Coronary artery (tissue), 2 donors: ENCODE results near the gene CGAS.
"Not testable (repeated sequence)": the region's sequence is repeated elsewhere in the genome, so short reads cannot be mapped to it uniquely, and the experiment has no call there.

Experiments used
- DNase-seq: peaks from one replicate; pipeline ENCODE4 v3.0.0-alpha.2; 2017; ENCODE audit warnings: low spot score
- H3K27ac ChIP-seq, 2 donors: fragments of 200-600 bp; sonication (generic); one replicate each; pipeline ENCODE4 v1.5.1; 2016 to 2019
- H3K4me3 ChIP-seq: fragments of 200-600 bp; sonication (generic); 2 replicates; pipeline ENCODE4 v1.5.1; 2016; ENCODE audit warnings: mild to moderate bottlenecking, moderate library complexity
- TF ChIP-seq, protein P1 (sequence below): fragments of 200-600 bp; sonication (generic); IDR thresholded peaks from one replicate; pipeline ENCODE4 v1.5.1; 2019; ENCODE audit warnings: antibody characterized with exemption

CGAS gene

DNA sequence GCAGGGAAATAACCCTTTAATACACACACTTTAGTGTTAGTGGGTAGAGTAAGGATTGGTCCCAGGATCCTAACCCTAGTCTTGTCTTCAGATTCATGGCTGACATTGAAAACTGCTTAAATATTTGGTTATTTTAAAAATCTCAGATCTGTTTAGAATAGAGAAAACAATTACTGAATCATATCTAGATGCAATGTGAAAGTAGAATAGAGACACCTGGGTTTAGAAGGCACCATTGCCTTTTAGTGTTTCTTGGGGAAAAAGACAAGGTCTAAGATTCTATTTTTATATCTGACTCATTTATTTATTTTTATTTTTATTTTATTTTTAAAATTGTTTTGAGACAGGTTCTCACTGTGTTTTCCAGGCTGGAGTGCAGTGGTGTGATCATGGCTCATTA, 51.4 kb downstream of the CGAS start:
- TF ChIP-seq, protein P1, sequence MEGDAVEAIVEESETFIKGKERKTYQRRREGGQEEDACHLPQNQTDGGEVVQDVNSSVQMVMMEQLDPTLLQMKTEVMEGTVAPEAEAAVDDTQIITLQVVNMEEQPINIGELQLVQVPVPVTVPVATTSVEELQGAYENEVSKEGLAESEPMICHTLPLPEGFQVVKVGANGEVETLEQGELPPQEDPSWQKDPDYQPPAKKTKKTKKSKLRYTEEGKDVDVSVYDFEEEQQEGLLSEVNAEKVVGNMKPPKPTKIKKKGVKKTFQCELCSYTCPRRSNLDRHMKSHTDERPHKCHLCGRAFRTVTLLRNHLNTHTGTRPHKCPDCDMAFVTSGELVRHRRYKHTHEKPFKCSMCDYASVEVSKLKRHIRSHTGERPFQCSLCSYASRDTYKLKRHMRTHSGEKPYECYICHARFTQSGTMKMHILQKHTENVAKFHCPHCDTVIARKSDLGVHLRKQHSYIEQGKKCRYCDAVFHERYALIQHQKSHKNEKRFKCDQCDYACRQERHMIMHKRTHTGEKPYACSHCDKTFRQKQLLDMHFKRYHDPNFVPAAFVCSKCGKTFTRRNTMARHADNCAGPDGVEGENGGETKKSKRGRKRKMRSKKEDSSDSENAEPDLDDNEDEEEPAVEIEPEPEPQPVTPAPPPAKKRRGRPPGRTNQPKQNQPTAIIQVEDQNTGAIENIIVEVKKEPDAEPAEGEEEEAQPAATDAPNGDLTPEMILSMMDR: no peak

DNA sequence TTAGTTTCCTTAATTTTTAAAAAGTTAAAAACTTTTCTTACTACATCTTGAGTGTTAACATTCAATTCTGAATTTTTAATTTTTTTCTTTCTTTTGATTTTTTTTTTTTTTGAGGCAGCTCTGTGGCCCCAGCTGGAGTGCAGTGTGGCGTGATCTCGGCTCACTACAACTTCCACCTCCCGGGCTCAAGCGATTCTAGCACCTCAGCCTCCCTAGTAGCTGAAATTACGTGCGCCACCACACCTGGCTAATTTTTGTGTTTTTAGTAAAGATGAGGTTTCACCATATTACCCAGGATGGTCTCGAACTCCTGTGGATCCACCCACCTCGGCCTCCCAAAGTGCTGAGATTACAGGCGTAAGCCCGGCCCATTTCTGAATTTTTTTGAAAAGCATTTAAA, 56.2 kb downstream of the CGAS start:
- DNase-seq: no peak
- TF ChIP-seq, protein P1: no peak
- Histone ChIP-seq H3K4me3 (no peak overlapping the region), H3K27ac (no peak overlapping the region)

More for the DNA sequence above, 51.4 kb downstream of the CGAS start:
- no peak overlapping the region for H3K27ac ChIP-seq
- DNase-seq: no peak
- no peak overlapping the region for H3K4me3 ChIP-seq

DNA sequence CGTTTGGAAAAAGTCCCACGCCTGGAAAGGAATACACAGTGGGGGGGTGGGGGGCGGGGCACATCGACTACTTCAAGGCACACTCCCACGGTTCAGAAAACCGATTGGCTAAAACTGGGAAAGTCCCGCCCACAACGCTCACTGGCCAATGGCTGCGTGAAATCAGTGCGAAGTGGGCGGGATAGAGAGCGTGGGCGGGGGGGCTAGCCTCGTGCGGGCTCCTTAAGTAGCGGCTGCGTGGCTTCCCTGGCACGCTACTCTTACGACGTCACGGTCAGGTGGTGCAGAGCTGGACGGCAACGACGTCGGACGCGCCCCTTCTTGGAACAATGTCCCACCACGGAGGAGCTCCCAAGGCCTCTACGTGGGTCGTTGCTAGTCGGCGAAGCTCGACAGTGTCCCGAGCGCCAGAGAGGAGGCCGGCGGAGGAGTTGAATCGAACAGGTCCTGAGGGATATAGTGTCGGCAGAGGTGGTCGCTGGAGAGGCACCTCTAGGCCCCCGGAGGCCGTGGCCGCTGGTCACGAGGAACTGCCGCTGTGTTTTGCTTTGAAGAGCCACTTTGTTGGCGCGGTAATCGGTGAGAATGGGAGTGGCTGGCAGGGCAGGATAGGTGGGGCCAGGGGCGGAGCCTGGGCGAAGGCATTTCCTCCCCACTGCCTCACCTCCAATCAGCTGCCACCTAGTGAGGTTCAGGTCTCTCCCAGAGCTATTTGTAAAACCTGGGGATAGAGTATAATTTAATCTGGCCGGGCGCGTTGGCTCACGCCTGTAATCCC, 57.3 kb downstream of the CGAS start, which contains the start of gene DDX43:
DDX43 (plus strand) TSS at position 252 of the 778 bp plus-strand sequence; CDS start at position 330, 78 bp downstream.
- Histone ChIP-seq H3K4me3 (peak within 1 kb of the TSS; percentile 56), H3K27ac (peak within 1 kb of the TSS in 1 of 2 donors; percentile 62)
- peak; percentile 80 for DNase-seq
- TF ChIP-seq, protein P1: no peak

DNA sequence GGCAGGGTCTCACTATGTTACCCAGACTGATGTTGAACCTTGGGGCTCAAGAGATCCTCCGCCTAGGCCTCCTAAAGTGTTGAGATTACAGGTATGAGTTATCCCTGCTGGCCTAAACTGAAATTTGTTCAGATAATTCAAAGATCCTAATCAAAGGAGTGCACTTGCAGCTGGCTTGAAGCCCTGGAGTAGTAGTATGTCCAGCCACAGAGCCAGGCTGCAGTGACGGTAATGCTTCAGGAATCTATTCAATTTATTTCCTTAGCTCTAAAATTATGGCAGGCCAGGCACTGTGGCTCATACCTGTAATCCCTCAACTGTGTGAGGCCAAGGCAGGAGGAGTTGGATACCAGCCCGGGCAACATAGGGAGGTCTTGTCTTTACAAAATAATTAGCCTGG, 58.8 kb downstream of the CGAS start:
- DNase-seq: no peak
- TF ChIP-seq, protein P1: no peak
- Histone ChIP-seq H3K4me3 (no peak overlapping the region), H3K27ac (no peak overlapping the region)

DNA sequence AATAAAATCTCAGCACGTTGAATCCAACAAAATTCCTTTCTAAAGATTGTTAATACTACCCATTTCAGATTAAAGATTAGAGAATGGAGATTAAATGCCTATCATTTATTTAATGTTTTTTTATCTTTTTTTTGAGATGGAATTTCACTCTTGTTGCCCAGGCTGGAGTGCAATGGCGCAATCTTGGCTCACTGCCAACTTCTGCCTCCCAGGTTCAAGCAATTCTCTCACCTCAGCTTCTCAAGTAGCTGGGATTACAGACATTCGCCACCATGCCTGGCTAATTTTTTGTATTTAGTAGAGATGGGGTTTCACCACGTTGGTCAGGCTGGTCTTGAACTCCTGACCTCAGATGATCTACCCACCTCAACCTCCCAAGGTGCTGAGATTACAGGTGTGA, 59.9 kb downstream of the CGAS start:
- DNase-seq, H3K27ac ChIP-seq, H3K4me3 ChIP-seq: not testable (repeated sequence)

DNA sequence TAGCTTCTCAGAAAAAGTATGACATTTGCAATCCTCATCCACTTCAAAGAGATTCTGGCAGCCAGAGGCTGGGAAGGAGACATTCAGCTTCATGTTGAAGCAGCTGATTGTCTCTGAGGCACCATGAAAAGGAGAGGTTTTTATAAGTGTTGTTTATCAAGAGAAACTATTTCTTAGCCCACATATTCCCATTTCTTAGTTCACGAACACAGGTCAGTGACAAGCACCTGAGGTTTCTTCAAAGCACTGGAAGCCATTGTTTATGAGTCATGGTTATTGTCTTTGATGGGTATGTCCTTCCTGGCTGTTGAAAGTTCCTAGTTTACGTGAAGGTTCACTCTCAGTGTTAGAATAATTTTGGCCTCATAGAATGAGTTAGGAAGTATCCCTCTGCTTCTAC, 60.4 kb downstream of the CGAS start:
- Histone ChIP-seq H3K4me3 (no peak overlapping the region), H3K27ac (no peak overlapping the region)
- no peak for DNase-seq
- TF ChIP-seq, protein P1: no peak

DNA sequence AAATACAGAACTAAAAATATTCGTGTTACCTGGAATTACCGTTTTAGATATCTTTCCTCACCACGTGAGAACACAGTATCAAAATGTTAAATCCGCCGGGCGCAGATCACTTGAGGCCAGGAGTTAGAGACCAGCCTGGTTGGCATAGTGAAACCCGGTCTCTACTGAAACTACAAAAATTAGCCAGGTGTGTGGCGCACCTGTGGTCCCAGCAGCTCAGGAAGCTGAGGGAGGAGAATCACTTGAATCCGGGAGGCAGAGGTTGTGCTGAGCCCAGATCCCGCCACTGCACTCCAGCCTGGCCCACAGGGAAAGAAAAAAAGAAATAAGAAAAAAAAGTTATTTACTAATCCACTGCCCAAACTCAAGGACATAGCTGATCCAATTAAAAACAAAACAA, 62.2 kb downstream of the CGAS start:
- Histone ChIP-seq H3K27ac (no peak overlapping the region), H3K4me3 (no peak overlapping the region)
- no peak for DNase-seq
- TF ChIP-seq, protein P1: no peak
